Measurements from ENCODE around the gene POLR2I.

DNA sequence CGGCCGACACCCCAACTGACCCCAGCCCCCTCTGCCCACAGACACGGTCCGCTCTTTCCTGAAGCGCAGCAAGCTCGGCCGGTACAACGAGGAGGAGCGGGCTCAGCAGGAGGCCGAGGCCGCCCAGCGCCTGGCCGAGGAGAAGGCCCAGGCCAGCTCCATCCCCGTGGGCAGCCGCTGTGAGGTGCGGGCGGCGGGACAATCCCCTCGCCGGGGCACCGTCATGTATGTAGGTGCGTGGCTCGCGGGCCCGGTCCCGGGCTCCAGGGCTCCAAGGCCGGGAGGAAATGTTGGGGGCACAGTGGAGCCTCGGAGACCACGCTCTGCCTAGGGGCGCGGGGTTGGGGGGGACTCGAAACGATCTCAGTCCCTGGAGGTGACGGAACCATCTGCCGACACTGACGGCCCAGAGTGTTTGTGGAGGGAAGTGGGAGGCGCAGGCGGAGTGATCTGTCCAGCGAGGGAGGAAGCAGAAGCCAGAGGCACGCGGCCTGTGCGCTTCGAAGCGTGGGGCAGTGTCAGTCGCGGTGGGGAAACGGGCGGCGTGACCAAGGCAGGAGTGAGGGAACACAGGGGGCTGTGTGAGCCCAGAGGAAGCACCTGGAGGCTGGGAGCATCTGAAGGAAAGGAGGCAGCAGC, 6.9 kb upstream of the POLR2I start:
- no peak for TF ChIP-seq CTCF (conservative IDR thresholded peaks at IDR 0.05; ENCODE audit: low read depth, low read length)
- no peak for TF ChIP-seq EZH2 (IDR thresholded peaks at IDR 0.05; ENCODE audit: low read length, unreplicated experiment)
- TF ChIP-seq EZH2phosphoT487 (IDR thresholded peaks at IDR 0.05; ENCODE audit: borderline replicate concordance, low read length): no peak

Measured in PC-3 (cell line).